Fibroblast of skin of right quadriceps (primary cell): ENCODE data around the gene EBNA1BP2.
"Not testable (repeated sequence)": the region's sequence is repeated elsewhere in the genome, so short reads cannot be mapped to it uniquely, and the experiment has no call there.

Experiments
- DNase-seq: peaks from one replicate; pipeline ENCODE4 v3.0.0-alpha.2; 2013

EBNA1BP2 gene

DNA sequence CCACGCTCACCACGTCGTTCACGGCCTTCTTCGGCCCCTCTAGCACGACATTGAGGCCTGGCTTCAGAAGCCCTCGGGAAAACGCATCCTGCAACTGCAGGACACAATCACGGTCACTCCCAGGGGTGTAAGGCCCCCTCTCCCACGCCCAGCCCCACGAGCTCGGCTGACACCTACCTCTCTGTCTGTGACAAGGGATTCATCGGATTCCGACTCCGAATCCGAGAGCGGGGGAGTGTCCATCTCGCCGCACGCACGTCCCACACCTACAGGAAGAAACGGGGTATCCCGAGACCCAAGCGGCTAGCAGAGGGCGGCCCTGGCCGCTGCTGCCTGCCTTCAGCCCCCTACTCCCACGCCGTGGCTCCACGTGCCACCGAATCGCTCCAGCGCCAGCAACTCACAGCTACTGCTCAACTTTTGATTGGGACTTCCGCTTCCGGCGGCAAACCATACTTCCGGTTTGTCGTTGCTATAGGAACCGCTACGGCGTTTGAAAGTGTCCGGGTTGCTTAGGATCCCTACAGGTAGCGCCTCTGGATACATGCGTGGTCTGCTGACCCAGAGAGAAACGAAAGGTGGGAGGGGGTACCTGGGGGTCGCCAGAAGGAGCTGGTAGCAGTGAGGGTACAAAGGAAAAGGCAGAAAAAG, at the start of gene EBNA1BP2, which contains the start of gene CFAP57:
EBNA1BP2 (minus strand) TSS at position 415 of the 651 bp plus-strand sequence; CDS start at position 243, 172 bp downstream.
CFAP57 (plus strand) TSS at position 455 of the 651 bp plus-strand sequence. CDS start 424 bp downstream, outside the sequence.
- DNase-seq = peak; percentile 93

- DNase-seq = no peak
Measured at GRCh38 chr1:43221797-43222196, 49.7 kb upstream of the EBNA1BP2 start.

- DNase-seq = no peak
Measured at GRCh38 chr1:43220905-43221778, 49.1 kb upstream of the EBNA1BP2 start.

- no peak for DNase-seq
Measured at GRCh38 chr1:43217747-43218146, 45.7 kb upstream of the EBNA1BP2 start.

GRCh38 chr1:43214501-43215444, 42.7 kb upstream of the EBNA1BP2 start:
- DNase-seq = peak; percentile 35

GRCh38 chr1:43208277-43208676, 36.2 kb upstream of the EBNA1BP2 start:
- DNase-seq = not testable (repeated sequence)

GRCh38 chr1:43207229-43207853, 35.3 kb upstream of the EBNA1BP2 start:
- DNase-seq = peak; percentile 9

- peak; percentile 98 for DNase-seq
Measured at GRCh38 chr1:43206600-43207228, 34.6 kb upstream of the EBNA1BP2 start.

DNA sequence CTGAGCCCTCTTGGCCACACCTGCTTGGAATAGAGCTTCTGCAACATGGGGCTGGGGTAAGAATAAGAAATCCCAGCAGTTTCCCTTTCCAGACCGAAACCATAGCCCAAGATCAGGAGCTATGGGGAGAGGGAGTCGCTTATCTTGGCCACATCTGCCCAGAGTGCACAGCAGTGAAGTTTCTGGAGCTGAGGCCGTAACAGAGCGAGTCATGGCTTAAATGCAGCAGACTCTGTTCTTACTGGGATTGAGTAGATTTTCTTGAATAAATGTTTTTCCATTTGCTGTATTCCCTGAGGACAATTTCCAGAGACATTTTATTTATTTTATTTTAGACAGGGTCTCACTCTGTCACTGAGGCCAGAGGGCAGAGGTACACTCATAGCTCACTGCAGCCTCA, 33.6 kb upstream of the EBNA1BP2 start:
- peak; percentile 62 for DNase-seq

DNA sequence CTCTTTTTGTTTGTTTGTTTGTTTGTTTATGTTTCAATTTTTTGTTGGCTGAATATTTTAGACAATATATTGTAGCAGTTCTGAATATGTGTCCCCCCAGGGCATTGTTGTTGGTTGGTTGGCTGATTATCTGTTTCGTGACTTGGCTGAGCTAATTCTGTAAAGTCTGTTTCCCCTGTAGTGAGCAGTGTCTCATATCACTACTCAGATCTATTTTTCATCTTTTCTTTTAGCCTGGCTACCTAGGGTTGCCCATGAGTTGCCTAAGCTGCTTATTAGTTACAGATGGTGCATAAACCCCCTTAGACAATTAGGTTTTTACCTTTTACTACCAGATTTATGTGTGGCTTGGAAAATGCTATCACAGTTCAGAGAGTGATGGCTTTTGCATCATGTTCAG, 32.3 kb upstream of the EBNA1BP2 start:
- no peak for DNase-seq

DNA sequence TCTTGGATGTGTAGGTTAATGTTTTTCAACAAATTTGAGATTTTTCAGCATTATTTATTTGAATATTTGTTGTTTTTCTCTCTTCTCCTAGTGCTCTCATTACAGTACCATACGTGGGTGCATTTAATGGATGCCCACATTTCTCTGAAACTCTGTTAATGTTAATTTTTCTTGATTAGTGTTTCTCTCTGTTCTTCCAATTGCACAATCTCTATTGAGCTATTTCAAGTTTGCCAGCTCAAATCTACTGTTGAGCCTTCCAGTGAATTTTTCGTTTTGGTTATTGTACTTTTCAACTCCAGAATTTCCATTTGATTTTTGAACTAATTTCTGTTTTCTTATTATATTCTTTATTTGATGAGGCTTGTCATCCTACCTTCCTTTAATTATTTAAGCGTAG, 31.8 kb upstream of the EBNA1BP2 start:
- DNase-seq = no peak

DNA sequence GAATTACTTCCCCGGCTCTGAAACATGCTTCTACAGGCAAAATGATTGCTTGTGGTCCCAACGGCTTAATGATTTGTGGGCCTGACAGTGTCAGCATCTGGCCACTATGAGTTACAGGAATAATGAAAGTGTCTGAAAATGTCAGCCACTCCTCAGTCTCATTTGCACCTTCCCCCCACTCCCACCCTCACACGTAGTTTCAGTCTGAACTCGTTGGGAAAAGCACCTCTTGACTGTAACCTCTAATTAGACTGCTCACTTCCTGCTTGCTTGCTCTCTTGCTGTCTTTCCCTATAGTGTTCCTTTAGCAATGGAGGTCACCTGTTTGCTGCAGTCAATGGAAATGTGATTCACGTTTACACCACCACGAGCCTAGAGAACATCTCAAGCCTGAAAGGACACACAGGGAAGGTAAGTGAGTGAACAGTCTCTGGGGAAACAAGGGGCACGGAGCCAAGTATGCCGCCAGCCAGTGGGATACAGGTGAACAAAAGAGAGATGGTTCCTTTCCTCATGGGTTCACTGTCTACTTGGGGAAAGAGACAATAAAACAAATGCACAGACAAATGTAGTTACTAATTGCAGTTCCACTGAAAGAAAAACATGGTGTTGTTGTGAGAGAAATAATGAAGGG, 27.1 kb upstream of the EBNA1BP2 start:
- DNase-seq = no peak

DNA sequence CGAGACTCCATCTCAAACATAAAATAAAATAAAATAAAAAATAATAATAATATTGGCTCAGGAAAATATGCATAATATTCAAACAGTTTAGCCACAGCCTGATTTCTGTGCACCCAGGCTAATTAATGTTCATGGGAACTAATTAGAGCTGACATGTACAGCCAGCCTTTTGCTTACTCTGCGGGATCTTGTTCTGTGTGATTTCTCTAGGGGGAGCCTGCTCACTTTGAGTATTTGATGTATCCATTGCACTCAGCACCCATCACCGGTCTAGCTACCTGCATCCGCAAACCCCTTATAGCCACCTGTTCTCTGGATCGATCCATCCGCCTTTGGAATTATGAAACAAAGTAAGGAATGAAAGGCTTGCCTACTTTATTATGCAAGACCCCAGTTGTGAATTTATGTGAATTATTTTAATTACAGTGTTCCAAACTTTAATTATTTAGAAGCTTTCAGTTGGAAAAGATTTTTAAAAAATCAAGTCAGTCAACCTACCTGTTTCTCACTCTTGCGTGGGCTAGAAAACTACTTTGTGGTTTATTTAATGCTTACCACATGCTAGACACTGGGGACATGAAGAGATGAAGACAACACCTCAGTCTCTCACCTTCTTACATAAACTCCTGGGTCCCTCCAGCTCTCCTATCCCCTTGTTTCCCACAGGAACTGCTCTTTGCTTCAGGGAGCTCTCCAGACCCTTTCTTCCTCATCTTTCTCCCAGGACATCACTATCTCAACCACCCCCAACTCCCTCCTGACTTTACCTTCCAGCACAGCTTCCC, 25.4 kb upstream of the EBNA1BP2 start:
- DNase-seq = no peak

GRCh38 chr1:43194509-43194908, 22.4 kb upstream of the EBNA1BP2 start:
- DNase-seq = no peak

GRCh38 chr1:43188106-43188505, 16.0 kb upstream of the EBNA1BP2 start:
- DNase-seq = no peak

DNA sequence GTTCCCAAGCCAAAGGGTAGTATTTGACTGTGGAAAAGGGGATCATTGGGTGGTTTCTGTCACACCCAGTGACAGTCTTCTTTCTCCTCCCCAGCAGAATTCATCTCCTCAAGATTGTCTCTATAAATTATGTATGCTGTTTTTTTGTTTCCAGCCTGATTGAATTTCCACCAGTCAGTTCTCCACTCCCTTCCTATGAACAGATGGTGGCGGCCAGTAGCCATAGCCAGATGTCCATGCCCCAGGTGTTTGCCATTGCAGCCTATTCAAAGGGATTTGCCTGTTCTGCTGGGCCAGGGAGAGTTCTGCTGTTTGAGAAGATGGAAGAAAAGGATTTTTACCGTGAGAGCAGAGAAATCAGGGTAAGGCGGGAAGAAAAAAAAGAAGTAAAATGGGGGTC, 12.9 kb upstream of the EBNA1BP2 start:
- no peak for DNase-seq

DNA sequence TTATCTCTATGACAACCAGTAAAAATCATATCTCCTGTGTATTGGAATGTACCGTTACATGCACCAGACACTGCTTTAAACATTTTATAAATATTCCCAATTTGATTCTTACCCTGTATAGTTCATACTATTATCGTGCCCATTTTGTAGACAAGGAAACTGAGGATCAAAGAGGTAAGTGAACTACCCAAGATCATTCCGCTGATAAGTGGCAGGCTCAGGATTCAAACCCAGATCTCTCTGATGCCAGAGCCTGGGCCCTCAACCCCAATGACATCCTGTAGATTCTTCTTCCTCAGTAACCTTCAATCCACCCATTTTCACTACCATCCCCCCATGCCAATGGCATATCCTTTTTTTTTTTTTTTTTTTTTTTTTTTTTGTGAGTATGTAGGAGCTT, 12.3 kb upstream of the EBNA1BP2 start:
- no peak for DNase-seq

- DNase-seq = no peak
Measured at GRCh38 chr1:43177691-43178090, 5.6 kb upstream of the EBNA1BP2 start.

DNA sequence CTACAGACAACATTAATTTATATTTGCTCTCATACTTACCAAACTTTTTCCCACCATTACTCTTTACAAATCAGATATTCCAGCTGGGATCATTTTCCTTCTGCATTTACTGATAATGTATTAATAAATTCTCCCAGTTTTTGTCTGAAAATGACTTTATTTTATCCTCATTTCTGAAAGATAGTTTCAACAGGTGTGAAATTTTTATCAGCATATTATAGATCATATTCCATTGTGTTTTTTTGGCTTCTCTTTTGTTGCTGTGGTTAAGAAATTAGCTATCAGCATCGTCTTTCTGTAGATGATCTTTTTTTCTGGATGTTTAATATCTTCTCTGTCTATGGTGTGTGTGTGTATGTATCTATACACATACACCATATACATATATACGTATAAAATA, 2.8 kb upstream of the EBNA1BP2 start:
- DNase-seq = no peak

DNA sequence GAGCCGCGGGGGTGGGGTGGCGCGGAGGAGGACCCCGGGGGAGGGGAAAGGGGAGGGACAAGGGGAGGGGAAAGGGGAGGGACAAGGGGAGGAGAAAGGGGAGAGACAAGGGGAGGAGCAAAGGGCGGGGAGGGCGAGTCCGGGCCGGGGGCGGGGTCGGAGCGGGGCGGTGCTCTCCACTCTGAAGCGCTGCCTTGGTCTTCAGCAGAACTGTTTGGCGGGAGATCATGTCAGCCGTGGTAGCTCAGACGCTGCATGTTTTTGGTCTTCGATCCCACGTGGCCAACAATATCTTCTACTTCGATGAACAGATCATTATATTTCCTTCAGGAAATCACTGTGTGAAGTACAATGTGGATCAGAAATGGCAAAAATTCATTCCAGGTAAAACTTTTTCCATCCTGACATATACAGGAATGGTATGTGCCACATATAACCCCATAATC, 460 bp upstream of the EBNA1BP2 start:
- DNase-seq = peak; percentile 86
